Raji (cell line): Measurements from ENCODE around the gene MUC13.

ENCODE experiments used
- POLR2A ChIP-seq: IDR thresholded peaks from 2 replicates; pipeline ENCODE4 v1.6.1; 2011; ENCODE audit warnings: low read depth, low read length, control low read depth; ENCODE audit not compliant: insufficient read depth

MUC13 gene

DNA sequence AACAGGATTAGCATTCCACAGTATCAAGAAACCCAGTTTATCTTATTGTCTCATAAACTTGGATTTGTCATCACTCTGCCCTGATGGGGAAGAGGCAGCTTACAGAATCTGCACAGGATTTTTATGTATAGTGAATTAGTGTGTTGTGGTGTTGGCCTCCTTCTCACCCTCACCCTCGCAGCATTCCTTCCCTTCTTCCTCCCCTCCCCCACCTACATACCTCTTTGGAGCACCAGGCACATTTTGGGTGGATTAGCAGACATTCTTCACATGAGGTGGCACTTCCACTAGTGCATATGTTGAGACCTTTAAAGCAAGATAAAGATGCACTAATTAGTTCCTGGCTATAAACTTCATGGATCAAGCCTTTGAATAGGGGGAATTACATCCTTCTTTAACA lies 61.3 kb downstream of the MUC13 start:
- no peak for TF ChIP-seq POLR2A

DNA sequence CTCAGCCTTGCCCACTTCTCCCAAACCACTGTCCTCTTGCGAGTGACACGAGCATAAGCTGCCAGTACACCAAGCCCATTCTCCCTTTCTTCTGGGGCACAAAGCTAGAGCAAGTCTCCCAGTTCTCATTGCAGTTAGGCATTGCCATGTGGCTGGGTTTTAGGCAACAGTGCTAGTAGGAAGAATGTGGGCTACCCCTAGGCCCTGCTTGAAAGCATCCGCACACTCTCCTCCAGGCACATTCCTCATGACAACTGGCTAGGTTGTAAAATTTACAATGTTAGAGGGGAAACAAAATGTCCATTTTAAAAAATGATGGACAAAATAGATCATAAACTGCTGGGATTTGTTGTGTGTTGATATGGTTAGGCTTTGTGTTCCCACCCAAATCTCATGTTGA lies 67.0 kb downstream of the MUC13 start:
- no peak for TF ChIP-seq POLR2A

- TF ChIP-seq POLR2A: no peak
Measured at GRCh38 chr3:124862006-124862405, 72.5 kb downstream of the MUC13 start.

DNA sequence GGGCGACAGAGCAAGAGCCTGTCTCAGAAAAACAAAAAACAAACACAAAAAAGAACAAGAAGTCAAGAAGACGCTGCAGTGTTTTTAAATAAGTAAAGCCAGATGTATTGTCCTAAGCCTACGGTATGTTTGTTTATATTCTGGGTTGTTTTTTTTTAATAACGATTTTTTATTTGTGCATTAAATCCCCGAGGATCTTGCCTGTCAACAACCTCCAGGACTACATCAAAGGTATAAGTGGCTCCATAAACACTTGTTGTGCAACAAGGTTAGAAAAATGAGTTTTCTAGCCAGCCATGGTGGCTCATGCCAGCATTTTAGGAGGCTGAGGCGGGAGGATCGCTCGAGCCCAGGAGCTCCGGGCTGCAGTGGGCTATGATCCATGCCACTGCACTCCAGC lies 73.5 kb downstream of the MUC13 start:
- no peak for TF ChIP-seq POLR2A

DNA sequence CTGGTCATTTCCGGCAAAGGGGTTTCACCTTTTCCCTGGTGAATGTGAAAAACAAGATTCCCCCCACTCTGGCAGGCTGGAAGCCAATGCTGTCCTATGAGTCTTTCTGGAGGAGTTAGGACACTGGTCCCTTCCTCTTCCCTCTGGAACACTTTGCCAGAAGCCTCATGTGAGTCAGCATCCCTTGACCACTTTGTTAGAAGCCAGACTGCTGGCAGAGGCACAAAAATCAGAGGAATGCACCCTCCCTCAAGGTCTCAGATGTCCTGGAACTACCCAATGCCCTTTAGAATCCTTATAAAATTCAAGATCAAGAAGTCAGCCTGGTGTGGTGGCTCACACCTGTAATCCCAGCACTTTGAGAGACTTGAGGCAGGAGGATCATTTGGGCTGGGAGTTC lies 74.0 kb downstream of the MUC13 start:
- TF ChIP-seq POLR2A: no peak

DNA sequence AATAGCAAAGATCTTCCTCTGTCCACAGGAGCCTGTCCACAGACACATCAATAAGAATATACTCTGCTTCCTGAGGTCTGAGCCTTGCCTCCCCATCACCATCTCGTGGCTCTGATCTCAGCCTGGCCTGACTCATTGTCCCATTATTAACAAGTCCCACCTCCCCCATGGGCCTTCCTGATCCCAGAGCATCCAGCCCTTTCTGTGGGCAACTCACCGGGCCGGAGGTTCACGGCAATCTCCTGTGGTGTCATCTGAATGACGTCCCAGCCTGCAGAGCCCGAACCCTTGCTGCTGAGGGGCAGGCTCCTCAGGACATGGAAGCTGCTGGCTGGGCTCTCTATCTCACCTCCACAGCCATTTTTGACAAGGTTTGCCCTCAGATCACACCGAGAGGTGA lies 75.5 kb downstream of the MUC13 start:
- no peak for TF ChIP-seq POLR2A

GRCh38 chr3:124858275-124858674 lies 76.3 kb downstream of the MUC13 start:
- no peak for TF ChIP-seq POLR2A

GRCh38 chr3:124856677-124857076 lies 77.9 kb downstream of the MUC13 start:
- no peak for TF ChIP-seq POLR2A
